Astrocyte of the cerebellum (primary cell): ENCODE data around the gene MSI2.

ENCODE experiments used
- DNase-seq: peaks from one replicate; pipeline ENCODE4 v3.0.0-alpha.2; 2011; ENCODE audit warnings: low read depth
- H3K4me3 ChIP-seq: 2 replicates; pipeline ENCODE4 v1.5.1; 2011; ENCODE audit warnings: mild to moderate bottlenecking, low read depth, low read length, moderate library complexity
- in situ Hi-C: cut with HindIII; loops from 2 replicates; pipeline ENCODE4 v1.10.0; 2017; ENCODE audit warnings: low sequenced_read_pairs
- TF ChIP-seq, protein P1 (sequence below): IDR thresholded peaks from 2 replicates; pipeline ENCODE4 v1.5.1; 2012; ENCODE audit warnings: low read length, low read depth, moderate library complexity, mild to moderate bottlenecking; ENCODE audit errors: missing control alignments

Gene MSI2

DNA sequence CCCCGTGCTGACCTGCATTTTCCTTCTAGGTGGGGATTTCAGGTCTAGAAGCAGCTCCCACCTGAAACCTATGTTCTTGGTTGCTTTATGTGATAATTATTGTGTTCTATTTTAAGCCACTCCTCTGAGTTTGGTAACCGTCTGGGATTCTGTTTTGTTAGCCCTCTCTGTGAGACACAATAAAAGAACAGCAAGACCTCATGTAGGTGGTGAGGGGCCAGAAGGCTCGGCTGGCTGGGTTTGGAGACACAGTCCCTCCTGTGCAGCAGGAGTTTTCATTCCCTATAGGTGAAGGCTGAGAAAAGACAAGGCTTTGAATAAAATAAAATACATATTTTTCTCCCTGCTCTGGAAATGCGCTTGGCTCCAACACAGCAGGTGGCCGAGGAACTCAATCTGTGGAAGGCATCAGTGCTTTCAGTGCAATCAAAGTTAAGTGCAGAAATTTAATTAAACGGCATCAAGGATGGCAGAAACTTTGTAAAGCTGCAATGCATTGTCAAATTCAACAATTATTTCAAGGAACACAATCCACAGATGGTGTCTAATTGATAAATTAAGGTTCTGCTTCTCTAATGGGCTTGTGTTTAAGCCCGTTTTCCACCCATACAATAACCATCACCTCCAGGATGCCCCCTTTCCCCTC, 107.8 kb downstream of the MSI2 start:
- TF ChIP-seq, protein P1, sequence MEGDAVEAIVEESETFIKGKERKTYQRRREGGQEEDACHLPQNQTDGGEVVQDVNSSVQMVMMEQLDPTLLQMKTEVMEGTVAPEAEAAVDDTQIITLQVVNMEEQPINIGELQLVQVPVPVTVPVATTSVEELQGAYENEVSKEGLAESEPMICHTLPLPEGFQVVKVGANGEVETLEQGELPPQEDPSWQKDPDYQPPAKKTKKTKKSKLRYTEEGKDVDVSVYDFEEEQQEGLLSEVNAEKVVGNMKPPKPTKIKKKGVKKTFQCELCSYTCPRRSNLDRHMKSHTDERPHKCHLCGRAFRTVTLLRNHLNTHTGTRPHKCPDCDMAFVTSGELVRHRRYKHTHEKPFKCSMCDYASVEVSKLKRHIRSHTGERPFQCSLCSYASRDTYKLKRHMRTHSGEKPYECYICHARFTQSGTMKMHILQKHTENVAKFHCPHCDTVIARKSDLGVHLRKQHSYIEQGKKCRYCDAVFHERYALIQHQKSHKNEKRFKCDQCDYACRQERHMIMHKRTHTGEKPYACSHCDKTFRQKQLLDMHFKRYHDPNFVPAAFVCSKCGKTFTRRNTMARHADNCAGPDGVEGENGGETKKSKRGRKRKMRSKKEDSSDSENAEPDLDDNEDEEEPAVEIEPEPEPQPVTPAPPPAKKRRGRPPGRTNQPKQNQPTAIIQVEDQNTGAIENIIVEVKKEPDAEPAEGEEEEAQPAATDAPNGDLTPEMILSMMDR, result no peak
- in situ Hi-C loops, result no loop called here

DNA sequence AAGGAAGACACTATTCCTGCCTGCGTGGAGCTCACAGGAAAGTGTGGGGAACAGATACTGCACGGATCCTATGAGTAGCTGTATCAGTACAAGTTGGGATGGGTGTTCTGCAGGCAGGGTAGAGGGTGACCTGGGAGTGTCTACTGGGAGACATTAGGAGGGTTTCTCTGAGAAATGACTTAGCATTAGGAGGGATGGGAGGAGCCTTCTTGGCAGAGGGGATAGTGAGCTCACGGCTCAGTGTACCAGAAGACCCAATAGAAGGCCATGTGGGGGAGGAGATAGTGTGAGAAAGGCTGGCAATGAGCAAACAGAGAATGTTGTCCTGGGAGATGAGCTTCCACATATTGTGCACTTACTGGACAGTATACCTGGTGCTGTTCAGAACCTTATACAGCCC, 109.1 kb downstream of the MSI2 start:
- H3K4me3 ChIP-seq, result no peak overlapping the region
- no peak for DNase-seq
- TF ChIP-seq, protein P1, result no peak
- in situ Hi-C loops, result no loop called here

More for the DNA sequence above, 107.8 kb downstream of the MSI2 start:
- DNase-seq, result no peak
- no peak overlapping the region for H3K4me3 ChIP-seq

DNA sequence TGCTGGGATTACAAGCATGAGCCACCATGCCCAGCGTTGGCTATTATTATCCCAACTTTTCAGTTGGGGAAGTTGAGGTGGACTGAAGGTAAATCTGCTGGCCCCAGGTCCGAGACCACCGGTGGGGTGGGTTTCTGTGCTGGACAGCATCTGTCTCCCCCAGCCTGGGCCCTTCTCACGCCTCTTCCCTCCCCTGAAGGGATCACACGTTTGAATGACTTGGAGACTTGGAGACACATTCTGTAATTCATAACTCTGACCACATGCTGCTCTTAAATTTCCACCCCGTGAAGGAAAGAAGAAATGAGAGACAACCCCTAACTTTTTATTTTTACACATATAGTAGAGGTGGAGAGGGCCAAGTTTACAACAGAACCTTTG, 109.8 kb downstream of the MSI2 start:
- in situ Hi-C loops, result no loop called here
- DNase-seq, result no peak
- H3K4me3 ChIP-seq, result no peak overlapping the region
- TF ChIP-seq, protein P1, result no peak

DNA sequence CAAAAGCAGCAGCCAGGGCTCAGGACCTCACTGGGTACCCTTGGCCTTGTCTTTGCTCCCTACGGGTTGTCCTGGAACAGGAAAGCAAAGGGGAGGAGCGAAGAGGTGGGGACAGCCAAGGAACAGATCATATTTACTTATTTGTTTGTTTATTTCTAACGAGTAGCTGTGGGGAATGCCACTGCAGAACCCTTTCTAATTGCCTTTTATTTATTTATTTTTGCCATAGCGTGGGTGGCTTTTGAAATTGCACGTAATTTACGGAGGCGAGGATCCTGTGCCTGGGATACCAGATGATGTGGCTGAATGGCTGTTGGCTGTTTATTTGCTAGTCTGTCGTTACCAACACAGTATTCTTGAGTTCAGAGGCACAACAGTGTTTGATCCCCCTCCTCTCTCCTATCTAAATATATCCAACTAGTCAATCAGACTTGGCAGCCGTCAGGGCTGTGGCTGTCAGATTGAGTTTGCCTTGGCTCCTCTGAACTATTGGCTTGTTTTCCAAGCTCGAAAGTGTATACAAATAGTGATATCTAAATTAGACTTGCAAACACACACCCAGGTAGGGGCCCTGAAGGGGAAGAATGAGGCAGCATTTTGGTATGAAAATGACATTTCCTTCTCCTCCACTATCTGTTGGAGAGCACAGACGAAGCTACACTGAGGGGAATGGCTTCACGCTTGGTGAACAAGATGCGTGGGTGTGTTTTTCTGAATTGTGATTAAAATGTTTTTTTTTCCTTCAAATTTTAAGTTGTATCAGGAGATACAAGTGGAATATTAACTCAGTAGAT, 110.4 kb downstream of the MSI2 start:
- TF ChIP-seq, protein P1, result no peak
- no peak overlapping the region for H3K4me3 ChIP-seq
- in situ Hi-C loops, result no loop called here
- no peak for DNase-seq

DNA sequence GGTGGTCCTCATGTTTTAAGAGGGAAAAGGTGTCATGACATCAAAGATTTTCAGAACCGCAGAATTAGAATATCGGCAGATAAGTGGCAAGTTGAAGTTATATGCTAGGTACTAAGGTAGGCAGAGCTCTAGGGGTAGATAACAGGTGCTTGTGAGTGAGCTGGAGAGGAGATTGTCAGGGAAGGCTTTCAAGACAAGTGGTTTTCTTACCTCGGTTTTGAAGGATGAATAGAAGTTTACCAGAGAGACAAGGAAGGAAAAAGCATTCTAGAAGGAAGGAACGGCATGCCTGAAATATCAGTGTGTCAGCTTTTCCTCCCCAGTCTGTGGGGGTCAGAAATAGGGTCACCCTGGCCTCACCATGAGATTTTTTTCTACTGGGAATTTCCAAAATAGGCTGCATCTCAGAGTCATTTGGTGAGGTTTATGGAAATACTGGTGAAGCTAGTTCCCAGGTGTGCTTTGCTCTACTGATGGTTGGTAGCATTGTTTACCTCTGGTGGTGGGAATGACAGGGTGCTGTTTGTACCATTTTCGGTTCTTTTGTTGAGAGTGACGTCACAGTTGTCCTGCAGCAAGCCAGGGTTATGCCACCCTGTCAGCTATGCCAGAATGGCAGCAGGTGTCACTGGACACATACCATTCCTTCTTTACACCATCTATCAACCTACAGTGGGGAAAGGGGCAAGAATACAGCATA, 112.5 kb downstream of the MSI2 start:
- in situ Hi-C loops, result no loop called here
- DNase-seq, result no peak
- no peak overlapping the region for H3K4me3 ChIP-seq

GRCh38 chr17:57369509-57369945, 113.2 kb downstream of the MSI2 start:
- no peak for DNase-seq
- in situ Hi-C loops, result no loop called here
- no peak overlapping the region for H3K4me3 ChIP-seq
- TF ChIP-seq, protein P1, result no peak

More for the DNA sequence above, 112.5 kb downstream of the MSI2 start:
- TF ChIP-seq, protein P1, result no peak
